Transverse colon (tissue), 4 donors: ENCODE data around the gene GPD1L.

Experiments
- POLR2A ChIP-seq: fragments of 450-650 bp; IDR thresholded peaks from one replicate; pipeline ENCODE4 v1.6.1; 2016; ENCODE audit warnings: antibody characterized with exemption, mild to moderate bottlenecking, moderate library complexity
- POLR2AphosphoS5 ChIP-seq, 3 donors: sonication (generic); formaldehyde crosslinking; IDR thresholded peaks; one replicate each; pipeline ENCODE4 v1.6.1; 2016; ENCODE audit warnings: antibody characterized with exemption in 3 of 3
- TF ChIP-seq, protein P1 (sequence below), 5 experiments: fragments of 200-600 bp in 3 of 5; fragments of 450-650 bp in 2 of 5; sonication (generic) in 3 of 5; IDR thresholded peaks; 1 replicate in 2 of 5; 2 replicates in 3 of 5; pipeline ENCODE4 v1.5.1; 2016 to 2017; ENCODE audit warnings: antibody characterized with exemption in 5 of 5, inconsistent platforms in 3 of 5, mild to moderate bottlenecking in 2 of 5, moderate library complexity in 1 of 5

DNA sequence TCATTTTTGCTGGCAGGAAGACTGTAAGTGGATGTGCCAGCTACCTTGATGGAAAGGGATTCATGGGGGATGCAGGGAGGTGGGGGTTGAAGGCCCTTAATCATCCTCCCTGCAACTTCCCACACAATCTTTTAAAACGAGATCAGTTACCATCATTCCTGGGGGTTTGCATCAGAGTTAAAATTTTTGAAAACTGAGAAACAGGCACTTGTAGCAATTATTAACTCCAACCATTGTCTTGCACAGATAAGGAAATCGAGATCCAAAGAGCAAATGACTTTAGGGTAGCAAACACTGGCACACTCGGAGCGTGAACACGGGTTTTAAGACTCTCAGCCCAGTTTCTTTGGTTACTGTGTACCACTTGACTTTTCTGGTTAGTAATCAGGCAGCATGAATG is 41.9 kb downstream of the GPD1L start:
- TF ChIP-seq, protein P1, sequence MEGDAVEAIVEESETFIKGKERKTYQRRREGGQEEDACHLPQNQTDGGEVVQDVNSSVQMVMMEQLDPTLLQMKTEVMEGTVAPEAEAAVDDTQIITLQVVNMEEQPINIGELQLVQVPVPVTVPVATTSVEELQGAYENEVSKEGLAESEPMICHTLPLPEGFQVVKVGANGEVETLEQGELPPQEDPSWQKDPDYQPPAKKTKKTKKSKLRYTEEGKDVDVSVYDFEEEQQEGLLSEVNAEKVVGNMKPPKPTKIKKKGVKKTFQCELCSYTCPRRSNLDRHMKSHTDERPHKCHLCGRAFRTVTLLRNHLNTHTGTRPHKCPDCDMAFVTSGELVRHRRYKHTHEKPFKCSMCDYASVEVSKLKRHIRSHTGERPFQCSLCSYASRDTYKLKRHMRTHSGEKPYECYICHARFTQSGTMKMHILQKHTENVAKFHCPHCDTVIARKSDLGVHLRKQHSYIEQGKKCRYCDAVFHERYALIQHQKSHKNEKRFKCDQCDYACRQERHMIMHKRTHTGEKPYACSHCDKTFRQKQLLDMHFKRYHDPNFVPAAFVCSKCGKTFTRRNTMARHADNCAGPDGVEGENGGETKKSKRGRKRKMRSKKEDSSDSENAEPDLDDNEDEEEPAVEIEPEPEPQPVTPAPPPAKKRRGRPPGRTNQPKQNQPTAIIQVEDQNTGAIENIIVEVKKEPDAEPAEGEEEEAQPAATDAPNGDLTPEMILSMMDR (IDR thresholded peaks at IDR 0.05), result no peak
- no peak for TF ChIP-seq POLR2AphosphoS5 (IDR thresholded peaks at IDR 0.05)
- no peak for TF ChIP-seq POLR2A
